ENCODE measurements around the gene MYO10.

MYO10 gene

DNA sequence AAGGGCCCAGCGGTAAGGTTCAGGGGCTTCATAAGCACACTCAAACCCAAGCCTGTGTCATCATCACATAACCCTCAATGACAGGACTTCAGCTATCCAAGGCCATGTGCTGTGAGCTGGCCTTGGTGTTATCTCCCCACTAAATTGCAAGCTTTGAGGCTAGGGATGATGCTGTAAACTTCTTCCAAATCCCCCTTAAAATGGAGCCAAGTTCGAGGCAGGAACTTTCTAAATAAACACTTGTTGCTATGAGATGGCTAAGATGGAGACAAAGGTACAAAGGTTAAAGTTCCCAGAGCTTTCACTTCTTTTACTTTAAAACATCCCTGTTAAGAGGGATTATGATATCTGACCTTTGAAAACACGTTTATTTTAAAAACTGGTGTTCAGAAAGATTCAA is 123.6 kb downstream of the MYO10 start:
- no peak for DNase-seq (ENCODE audit: low spot score)

DNA sequence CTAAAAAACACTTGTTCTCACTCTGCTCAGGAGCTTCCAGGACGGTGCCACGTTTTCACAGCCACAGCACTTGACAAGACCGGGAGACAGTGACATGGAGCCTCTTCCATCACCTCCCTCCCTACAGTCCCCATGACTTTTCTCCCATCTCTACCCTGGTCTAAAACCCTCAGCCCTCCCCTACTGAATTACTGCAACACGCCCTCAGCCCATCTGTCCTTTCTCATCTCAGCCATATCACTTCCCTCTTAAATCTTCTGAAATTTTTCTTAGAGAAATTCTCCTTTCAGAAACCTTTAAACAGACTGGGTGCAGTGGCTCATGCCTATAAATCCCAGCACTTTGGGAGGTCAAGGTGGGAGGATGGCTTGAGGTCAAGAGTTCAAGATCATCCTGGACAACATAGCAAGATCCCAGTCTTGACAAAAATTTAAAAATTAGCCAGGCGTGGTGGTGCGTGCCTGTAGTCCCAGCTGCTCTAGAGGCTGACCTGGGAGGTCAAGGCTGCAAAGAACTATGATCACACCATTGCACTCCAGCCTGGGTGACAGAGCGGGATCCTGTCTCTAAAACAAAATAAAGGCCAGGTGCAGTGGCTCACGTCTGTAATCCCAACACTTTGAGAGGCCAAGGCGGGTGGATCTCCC is 125.8 kb downstream of the MYO10 start:
- no peak for DNase-seq (ENCODE audit: low spot score)

DNA sequence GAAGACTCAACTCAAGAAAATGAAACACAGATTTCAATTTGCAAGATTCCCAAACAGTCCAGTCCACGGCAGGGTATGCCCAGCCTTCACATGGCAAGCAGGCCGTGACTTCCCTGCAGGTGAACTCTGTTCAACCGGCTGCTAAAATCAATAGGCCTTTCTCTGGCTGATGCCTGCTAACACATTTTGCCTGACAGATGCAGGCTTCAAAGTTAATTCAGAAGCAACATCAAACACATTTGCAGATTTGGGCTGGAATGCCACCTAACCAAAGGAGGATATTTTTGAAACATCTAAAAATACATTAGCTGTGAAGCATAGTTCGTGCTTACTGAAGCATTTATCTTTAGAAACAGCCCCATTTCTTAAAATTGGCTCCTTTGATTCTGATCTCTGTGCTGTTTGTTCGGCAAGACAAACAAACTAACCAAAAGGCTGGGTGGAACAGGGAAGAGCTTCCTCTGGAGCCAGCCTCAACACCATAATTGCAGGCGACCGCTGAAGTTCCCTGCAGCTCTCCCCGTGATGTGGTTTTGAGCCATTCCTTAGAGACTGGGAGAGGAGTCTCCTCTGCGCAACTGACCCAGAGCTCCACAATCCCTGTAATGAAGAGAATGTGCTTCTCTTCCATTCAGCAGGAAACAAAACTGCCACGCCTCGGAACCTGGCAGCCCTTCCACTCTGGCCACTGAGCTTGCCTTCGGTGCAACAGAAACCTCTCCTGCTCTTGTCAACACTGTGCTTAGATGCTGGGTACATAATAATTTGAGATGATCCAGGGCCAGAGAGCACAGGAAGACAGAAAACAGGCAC is 126.5 kb downstream of the MYO10 start:
- DNase-seq (ENCODE audit: low spot score), result no peak

DNA sequence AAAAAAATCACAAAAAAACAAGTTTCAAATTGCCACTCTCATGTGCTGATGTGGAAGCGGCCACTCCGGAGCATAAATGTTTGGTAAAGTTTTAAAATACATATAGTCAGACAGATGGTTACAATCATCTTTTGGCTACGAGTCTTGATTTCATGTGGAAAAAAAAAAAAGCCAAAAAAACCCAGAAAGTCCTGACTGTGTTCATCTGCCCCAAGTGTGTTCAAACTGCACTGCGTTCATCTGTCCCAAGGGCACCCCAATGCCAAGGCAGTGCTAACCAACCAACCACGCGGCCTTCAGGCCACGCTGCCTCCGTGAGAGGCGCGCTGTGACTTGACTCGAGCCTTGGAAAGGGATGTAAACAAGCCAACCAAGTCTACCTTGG is 127.1 kb downstream of the MYO10 start:
- DNase-seq (ENCODE audit: low spot score), result no peak

DNA sequence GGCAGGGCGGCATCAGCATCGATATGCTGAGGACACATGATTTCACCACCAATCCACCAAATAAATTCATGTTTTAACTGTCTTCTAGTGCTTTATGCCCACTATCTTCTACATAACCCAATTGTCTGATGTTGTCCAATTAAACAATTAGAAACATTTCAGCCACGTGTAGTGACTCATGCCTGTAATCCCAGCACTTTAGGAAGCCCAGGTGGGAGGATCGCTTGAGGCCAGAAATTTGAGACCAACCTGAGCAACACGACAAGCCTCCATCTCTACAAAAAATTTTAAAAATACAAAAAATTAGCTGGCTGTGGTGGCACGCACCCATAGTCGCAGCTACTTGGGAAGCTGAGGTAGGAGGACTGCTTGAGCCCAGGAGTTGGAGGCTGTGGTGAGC is 128.1 kb downstream of the MYO10 start:
- no peak for DNase-seq (ENCODE audit: low spot score)

DNA sequence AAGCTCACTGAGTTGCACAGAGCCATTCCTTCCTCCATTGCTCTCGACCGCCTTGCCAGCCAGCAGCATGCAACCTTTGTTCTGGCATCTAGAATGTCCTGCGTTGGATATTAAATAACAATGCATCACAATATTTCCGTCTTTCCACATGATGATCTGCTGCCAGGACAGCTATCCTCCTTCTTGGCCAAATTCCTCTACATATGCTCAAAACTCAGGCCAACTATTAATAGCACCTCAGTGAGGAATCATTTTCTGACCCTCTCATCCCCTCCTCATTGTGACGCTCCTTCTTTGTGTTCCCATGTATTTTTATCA is 128.6 kb downstream of the MYO10 start:
- peak; percentile 27 for DNase-seq (ENCODE audit: low spot score)

DNA sequence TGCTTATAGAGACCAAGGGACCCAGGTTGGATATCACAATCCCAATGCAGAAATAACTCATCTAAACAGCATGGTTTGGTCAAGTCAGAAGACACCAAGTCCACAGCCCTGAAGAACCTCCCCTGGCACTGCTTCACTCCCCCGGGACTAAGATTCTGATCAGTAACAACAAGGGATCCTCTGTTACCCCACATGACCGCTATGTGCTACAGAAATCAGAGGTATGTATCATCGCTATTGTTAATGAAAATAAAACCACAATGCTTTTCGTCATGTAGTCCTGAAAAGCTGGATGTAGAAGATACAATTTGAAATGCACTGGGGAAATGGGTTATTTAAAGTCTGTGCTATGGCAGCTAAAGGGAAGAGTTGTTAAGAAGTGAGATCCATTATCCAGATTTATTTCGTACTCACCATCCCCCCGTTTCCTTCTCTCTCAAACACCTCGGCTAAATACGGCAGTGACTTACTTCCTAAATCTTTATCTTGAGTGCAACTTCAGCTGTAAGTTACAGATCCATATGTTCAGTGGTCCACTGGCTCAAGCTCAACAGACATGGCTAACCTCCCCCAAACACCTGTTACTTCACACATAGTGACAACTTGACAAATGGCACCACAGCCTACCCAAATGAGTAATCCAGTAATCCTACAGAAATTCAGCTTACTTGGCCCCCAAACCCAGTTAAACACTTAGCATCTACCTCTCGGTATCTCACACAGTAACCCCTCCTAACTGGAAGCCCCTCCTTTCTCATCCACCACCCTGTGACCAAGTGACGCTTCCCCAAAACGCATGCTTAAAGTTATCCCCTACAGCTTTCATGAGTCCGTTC is 129.2 kb downstream of the MYO10 start:
- peak; percentile 40 for DNase-seq (ENCODE audit: low spot score)

GRCh38 chr5:16805486-16805885 is 130.6 kb downstream of the MYO10 start:
- no peak for DNase-seq (ENCODE audit: low spot score)

DNA sequence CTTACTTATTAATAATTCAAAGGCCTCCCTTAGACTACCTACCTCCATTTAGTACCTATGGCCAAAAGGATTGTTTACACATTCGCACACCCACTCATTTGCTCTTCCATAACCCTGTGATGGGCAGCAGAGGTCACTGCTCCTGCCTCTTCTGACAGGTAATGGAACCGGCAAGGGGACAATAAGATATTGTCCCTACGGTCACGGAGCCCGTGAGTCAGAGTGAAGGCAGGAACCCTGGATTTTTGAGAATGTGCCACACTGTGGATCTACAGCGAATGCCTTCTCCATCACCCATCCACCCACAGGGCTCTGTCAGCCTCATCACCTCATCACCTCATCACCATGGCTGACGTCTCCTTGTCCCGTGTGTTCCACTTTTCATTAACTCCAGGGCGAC is 132.3 kb downstream of the MYO10 start:
- no peak for DNase-seq (ENCODE audit: low spot score)

DNA sequence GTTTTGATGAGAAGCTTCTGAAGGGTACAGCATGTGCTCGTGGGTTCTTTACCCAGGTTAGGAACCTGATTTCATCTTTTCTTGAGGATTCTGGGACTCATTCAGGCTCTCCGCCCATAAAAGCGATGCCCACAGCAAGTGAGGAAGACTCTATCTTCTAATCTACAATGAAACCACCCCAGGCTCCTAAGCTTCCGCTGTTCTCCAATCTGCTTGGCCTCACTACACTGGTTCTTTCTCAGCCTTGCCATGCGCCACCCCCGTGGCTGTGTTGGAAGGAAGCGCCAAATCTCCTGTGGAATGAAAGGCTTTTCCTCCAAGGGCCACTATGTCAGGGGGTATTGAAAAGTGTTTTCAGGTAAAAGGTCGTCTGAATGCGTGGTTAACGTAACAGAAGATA is 135.6 kb downstream of the MYO10 start:
- no peak for DNase-seq (ENCODE audit: low spot score)

- no peak for DNase-seq (ENCODE audit: low spot score)
Observed at GRCh38 chr5:16799796-16800195, 136.3 kb downstream of the MYO10 start.

- DNase-seq (ENCODE audit: low spot score), result no peak
Observed at GRCh38 chr5:16797951-16798350, 138.1 kb downstream of the MYO10 start.

GRCh38 chr5:16794269-16794913 is 141.7 kb downstream of the MYO10 start:
- DNase-seq (ENCODE audit: low spot score), result no peak

- DNase-seq (ENCODE audit: low spot score), result no peak
Observed at GRCh38 chr5:16792598-16793275, 143.4 kb downstream of the MYO10 start.

GRCh38 chr5:16791904-16792597 is 144.0 kb downstream of the MYO10 start:
- no peak for DNase-seq (ENCODE audit: low spot score)

- DNase-seq (ENCODE audit: low spot score), result peak; percentile 65
Observed at GRCh38 chr5:16791036-16791705, 144.9 kb downstream of the MYO10 start.

GRCh38 chr5:16788957-16789356 is 147.1 kb downstream of the MYO10 start:
- no peak for DNase-seq (ENCODE audit: low spot score)

- DNase-seq (ENCODE audit: low spot score), result no peak
Observed at GRCh38 chr5:16787278-16787677, 148.8 kb downstream of the MYO10 start.

GRCh38 chr5:16784843-16785791 is 151.0 kb downstream of the MYO10 start:
- no peak for DNase-seq (ENCODE audit: low spot score)

GRCh38 chr5:16784088-16784487 is 152.0 kb downstream of the MYO10 start:
- DNase-seq (ENCODE audit: low spot score), result no peak

All from kidney capillary endothelial cell (primary cell).